ENCODE data around the gene SPATA21. TPM values are rescaled to one million over a fixed set of nuclear protein-coding genes. Genes with fewer than 3 reads are reported as not detected.

SPATA21 gene
- total and polyA plus RNA-seq, 10 of the 15 experiments (the other 5 are each of a cell fraction or from before 2014, with no cell fraction given), result 0.05 to 1.1 (median 0.24) TPM; not detected in 1

GRCh38 chr1:16351994-16352841 lies 85.0 kb downstream of the SPATA21 start, which contains the start of gene FBXO42:
TSS of gene FBXO42 (minus strand) at chr1:16352480. CDS start at chr1:16315418, 37,062 bp downstream.
- WGBS (ENCODE audit: insufficient coverage, insufficient replicate concordance, low lambda C conversion rate, missing lambda C conversion rate), result under 1% methylated on average over 60 of the region's 81 CpGs
- ChIA-PET RAD21 (ENCODE audit: unreplicated experiment) (interaction anchor here (0.7 to 3.9 kb wide), 3 partner anchors 12 to 102 kb away, joined by 3 to 31 read pairs (median 3); no protein-coding TSS in a partner anchor), CTCF (interaction anchor here (0.7 to 5.0 kb wide), 10 partner anchors 8 to 273 kb away, joined by 3 to 85 read pairs (median 4); no protein-coding TSS in a partner anchor), SMC1A (ENCODE audit: uncharacterized antibody, unreplicated experiment) (interaction anchor here (0.7 to 5.6 kb wide), 11 partner anchors 8 to 163 kb away, joined by 3 to 43 read pairs (median 3); partner anchors contain the start of genes NECAP2 and SZRD1), POLR2A (interaction anchor here (0.7 to 4.1 kb wide), 9 partner anchors 12 to 135 kb away, joined by 3 to 21 read pairs (median 4); partner anchors contain the start of gene SZRD1)
- H3K9me3 ChIP-seq (replicated peaks; ENCODE audit: control insufficient read depth, insufficient read depth, low read length), result no peaks in the 10 kb centered on the region
- peak within 1 kb of the TSS; percentile 93 for H3K4me3 ChIP-seq
- H3K27ac ChIP-seq (ENCODE audit: control insufficient read depth, insufficient read depth), result peak within 1 kb of the TSS; percentile 84
- peak within 1 kb of the TSS; percentile 96 for H2AFZ ChIP-seq (ENCODE audit: control insufficient read depth, low read depth, low read length)
- H3K4me2 ChIP-seq (ENCODE audit: control insufficient read depth, insufficient read depth), result peak within 1 kb of the TSS; percentile 82
- ATAC-seq (peak; percentile 93), FAIRE-seq (no peak), DNase-seq (ENCODE audit: low read depth, low spot score) (peak; percentile 73)
- H3K27me3 ChIP-seq (replicated peaks in 1 of 2; ENCODE audit: control insufficient read depth in 2 of 2, insufficient read depth in 2 of 2, low read length in 1 of 2), result no peaks in the 10 kb centered on the region
- H3K79me2 ChIP-seq (ENCODE audit: control insufficient read depth, insufficient read depth, low read length), result peaks cover 47% of the 10 kb centered on the region
- 0 out of 2 replicates have a peak, but pooled peaks cover 4% of the 10 kb centered on the region for H3K4me1 ChIP-seq (ENCODE audit: control insufficient read depth, insufficient read depth, low read length)
- intact Hi-C loops (cut with micrococcal nuclease; ENCODE audit: unreplicated experiment) (no loop called here), in situ Hi-C loops (cut with MboI) (no loop called here)
- H3K36me3 ChIP-seq (ENCODE audit: control insufficient read depth in 2 of 2, insufficient read depth in 2 of 2, low read length in 1 of 2), result no peaks in the 10 kb centered on the region
- no peaks in the 10 kb centered on the region; the same call in 1 of the 2 replicates for H4K20me1 ChIP-seq (ENCODE audit: control insufficient read depth, insufficient read depth)
- BruUV-seq (replicated peaks), result no TSS peak
- H3K9ac ChIP-seq (ENCODE audit: control insufficient read depth, insufficient read depth, low read length), result peak within 1 kb of the TSS; percentile 87
- TF ChIP-seq ZBTB4 (CRISPR knock-in tag; IDR thresholded peaks at IDR 0.05), result no peak
- TF ChIP-seq CBFB (IDR thresholded peaks at IDR 0.05; ENCODE audit: low read depth), result 0 out of 2 replicates have a peak, but pooled peaks have one; percentile 4
- TF ChIP-seq, protein P1, sequence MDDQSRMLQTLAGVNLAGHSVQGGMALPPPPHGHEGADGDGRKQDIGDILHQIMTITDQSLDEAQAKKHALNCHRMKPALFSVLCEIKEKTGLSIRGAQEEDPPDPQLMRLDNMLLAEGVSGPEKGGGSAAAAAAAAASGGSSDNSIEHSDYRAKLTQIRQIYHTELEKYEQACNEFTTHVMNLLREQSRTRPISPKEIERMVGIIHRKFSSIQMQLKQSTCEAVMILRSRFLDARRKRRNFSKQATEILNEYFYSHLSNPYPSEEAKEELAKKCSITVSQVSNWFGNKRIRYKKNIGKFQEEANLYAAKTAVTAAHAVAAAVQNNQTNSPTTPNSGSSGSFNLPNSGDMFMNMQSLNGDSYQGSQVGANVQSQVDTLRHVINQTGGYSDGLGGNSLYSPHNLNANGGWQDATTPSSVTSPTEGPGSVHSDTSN (IDR thresholded peaks at IDR 0.05; ENCODE audit: insufficient replicate concordance, low read depth, low read length), result peak; percentile 9
- peak; percentile 46; the same call in 1 of the 2 replicates for TF ChIP-seq PAX5 (IDR thresholded peaks at IDR 0.05; ENCODE audit: borderline replicate concordance, low read depth, low read length)
- peak; percentile 72 for TF ChIP-seq NRF1 (conservative IDR thresholded peaks at IDR 0.05; ENCODE audit: low read depth, low read length)
- TF ChIP-seq CHD4 (IDR thresholded peaks at IDR 0.05), result no peak
- 0 out of 2 replicates have a peak, but pooled peaks have one; percentile 48 for TF ChIP-seq PML (IDR thresholded peaks at IDR 0.05; ENCODE audit: low read length)
- peak; percentile 98 for TF ChIP-seq POLR2A (IDR thresholded peaks at IDR 0.05; ENCODE audit: low read depth, low read length)
- TF ChIP-seq BMI1 (IDR thresholded peaks at IDR 0.05; ENCODE audit: borderline replicate concordance), result no peak
- TF ChIP-seq BACH1 (IDR thresholded peaks at IDR 0.05; ENCODE audit: borderline replicate concordance), result peak; percentile 82
- TF ChIP-seq POU2F2 (IDR thresholded peaks at IDR 0.05; ENCODE audit: borderline replicate concordance, low read depth, low read length), result peak; percentile 71; the same call in 1 of the 3 replicates
- 0 out of 2 replicates have a peak, but pooled peaks have one; percentile 29 for TF ChIP-seq NR2C1 (IDR thresholded peaks at IDR 0.05)
- TF ChIP-seq LARP7 (IDR thresholded peaks at IDR 0.05), result peak; percentile 69; the same call in 1 of the 2 replicates
- peak; percentile 80 for TF ChIP-seq DPF2 (IDR thresholded peaks at IDR 0.05)
- TF ChIP-seq ZNF207 (IDR thresholded peaks at IDR 0.05; ENCODE audit: borderline replicate concordance), result peak; percentile 67; the same call in 1 of the 2 replicates
- TF ChIP-seq MLLT1 (IDR thresholded peaks at IDR 0.05), result no peak

All from GM12878 (cell line).